K562 (cell line): ENCODE results near the gene SLC30A1. TPM values are rescaled to one million over a fixed set of nuclear protein-coding genes. Genes with fewer than 3 reads are reported as not detected.

ENCODE experiments used
- ETV1 ChIP-seq: fragments of 450-650 bp; conservative IDR thresholded peaks from 2 replicates; pipeline ENCODE4 v1.6.1; 2016; ENCODE audit warnings: missing genetic modification characterization, control low read depth, low read depth, missing compliant biosample characterization
- NR2C1 ChIP-seq, 2 experiments: fragments of 450-650 bp; IDR thresholded peaks; 2 replicates each; pipeline ENCODE4 v1.6.1; 2017; ENCODE audit warnings: mild to moderate bottlenecking in 2 of 2, antibody characterized with exemption in 1 of 2, inconsistent platforms in 1 of 2, missing compliant biosample characterization in 1 of 2, missing genetic modification characterization in 1 of 2
- RBFOX2 ChIP-seq: fragments of 200-400 bp; formaldehyde crosslinking; IDR thresholded peaks from 2 replicates; pipeline ENCODE4 v1.6.1; 2017; ENCODE audit warnings: low read depth, mild to moderate bottlenecking, low read length, moderate library complexity
- SMAD4 ChIP-seq: fragments of 250-450 bp; sonication (Bioruptor Pico); conservative IDR thresholded peaks from 2 replicates; pipeline ENCODE4 v1.8.0; 2021; ENCODE audit warnings: inconsistent platforms, mild to moderate bottlenecking, moderate library complexity
- TOE1 ChIP-seq, 2 experiments: fragments of 450-650 bp in 1 of 2; sonication (generic) in 1 of 2; formaldehyde crosslinking in 1 of 2; IDR thresholded peaks; 2 replicates each; pipeline versions ENCODE4 v1.7.1 to v1.8.0; 2016 to 2022; ENCODE audit warnings: borderline replicate concordance in 2 of 2, mild to moderate bottlenecking in 2 of 2, antibody characterized with exemption in 1 of 2, inconsistent platforms in 1 of 2, low read depth in 1 of 2, missing genetic modification reagents in 1 of 2, moderate library complexity in 1 of 2
- ZNF584 ChIP-seq: fragments of 200-800 bp; sonication (Bioruptor generic); IDR thresholded peaks from 2 replicates; pipeline ENCODE4 v1.6.1; 2016; ENCODE audit warnings: low read depth, mild to moderate bottlenecking, missing genetic modification characterization, missing compliant biosample characterization
- polyA plus RNA-seq, 8 experiments: library from polyadenylated mRNA; depleted of rRNA in 4 of 8; stranded (reverse) in 5 of 8; unstranded in 3 of 8; fragments of >200 nt; fragmentation: Nextera tagmentation in 2 of 8; fragmentation: Illumina TruSeq in 1 of 8; extraction: Ambion mirVana in 2 of 8; extraction: Trizol in 1 of 8; gene quantifications; 2 replicates each; pipeline versions ENCODE4 v1.2.1 to v1.2.3, GENCODE V29; 2011 to 2014; ENCODE audit warnings: inconsistent platforms in 1 of 8, missing spikeins in 1 of 8
- total RNA-seq, 7 experiments: library from RNA; depleted of rRNA in 6 of 7; stranded (reverse); fragments of >200 nt in 6 of 7; fragmentation: Illumina TruSeq in 2 of 7; extraction: Trizol in 2 of 7; gene quantifications; 2 replicates each; pipeline versions ENCODE4 v1.2.1 to v1.2.3, GENCODE V29; 2011 to 2021; ENCODE audit warnings: low replicate concordance in 1 of 7
- TF ChIP-seq, protein P1 (sequence below): fragments of 450-650 bp; IDR thresholded peaks from 2 replicates; pipeline ENCODE4 v1.6.1; 2018; ENCODE audit not compliant: partially characterized antibody
- TF ChIP-seq, protein P2 (sequence below): fragments of 450-650 bp; IDR thresholded peaks from 2 replicates; pipeline ENCODE4 v1.6.1; 2017; ENCODE audit warnings: antibody characterized with exemption, mild to moderate bottlenecking
- TF ChIP-seq, protein P3 (sequence below), 2 experiments: fragments of 250-450 bp in 1 of 2; fragments of 450-650 bp in 1 of 2; sonication (Bioruptor Pico) in 1 of 2; IDR thresholded peaks; 2 replicates each; pipeline versions ENCODE4 v1.6.1 to v1.8.0; 2016 to 2021; ENCODE audit warnings: mild to moderate bottlenecking in 2 of 2, moderate library complexity in 2 of 2, missing compliant biosample characterization in 1 of 2, missing genetic modification characterization in 1 of 2
- TF ChIP-seq, protein P4 (sequence below): fragments of 250-450 bp; sonication (Bioruptor Pico); IDR thresholded peaks from 2 replicates; pipeline ENCODE4 v1.8.0; 2021; ENCODE audit warnings: moderate library complexity, mild to moderate bottlenecking, inconsistent platforms

The SLC30A1 gene
- total and polyA plus RNA-seq, 9 of the 15 experiments (the other 6 are each of a cell fraction or from before 2014, with no cell fraction given): 4.1 to 14.4 (median 6.6) TPM

DNA sequence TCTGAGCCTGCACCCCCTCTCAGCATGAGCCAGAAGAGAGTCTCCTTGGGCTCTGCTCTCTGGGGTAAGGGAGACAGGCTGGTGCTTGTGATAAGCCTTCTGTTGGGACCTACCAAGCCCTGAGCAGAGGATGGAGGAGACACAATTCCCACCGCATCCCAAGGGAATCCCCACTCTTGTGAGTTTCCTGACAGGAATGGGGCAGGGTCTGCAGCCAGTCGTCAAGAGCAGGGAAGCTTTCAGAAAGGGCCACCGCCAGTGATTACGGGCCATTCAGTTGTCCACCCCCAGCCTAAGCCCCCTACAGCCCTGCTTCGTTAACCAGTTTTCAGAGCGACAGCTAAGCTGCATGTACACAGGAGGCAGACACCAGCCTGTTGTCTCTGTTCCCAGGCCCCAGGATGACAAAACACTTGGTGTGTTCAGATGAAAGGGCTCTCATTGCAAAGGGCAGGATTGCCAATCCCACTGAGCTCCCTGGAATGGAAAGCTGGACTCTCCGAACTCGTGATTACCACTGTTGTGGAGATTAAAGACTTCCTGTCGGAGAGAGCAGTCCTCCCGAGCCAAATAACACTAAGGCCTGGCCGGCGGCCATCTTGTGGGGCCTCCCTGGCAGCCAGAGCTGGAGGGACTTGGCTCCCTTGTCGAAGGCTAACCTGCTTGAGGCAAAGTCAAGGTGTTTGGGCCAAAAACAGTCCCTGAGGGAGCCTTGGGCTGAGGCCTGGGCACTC lies 37.4 kb upstream of the SLC30A1 start (continued):
- TF ChIP-seq, protein P1, sequence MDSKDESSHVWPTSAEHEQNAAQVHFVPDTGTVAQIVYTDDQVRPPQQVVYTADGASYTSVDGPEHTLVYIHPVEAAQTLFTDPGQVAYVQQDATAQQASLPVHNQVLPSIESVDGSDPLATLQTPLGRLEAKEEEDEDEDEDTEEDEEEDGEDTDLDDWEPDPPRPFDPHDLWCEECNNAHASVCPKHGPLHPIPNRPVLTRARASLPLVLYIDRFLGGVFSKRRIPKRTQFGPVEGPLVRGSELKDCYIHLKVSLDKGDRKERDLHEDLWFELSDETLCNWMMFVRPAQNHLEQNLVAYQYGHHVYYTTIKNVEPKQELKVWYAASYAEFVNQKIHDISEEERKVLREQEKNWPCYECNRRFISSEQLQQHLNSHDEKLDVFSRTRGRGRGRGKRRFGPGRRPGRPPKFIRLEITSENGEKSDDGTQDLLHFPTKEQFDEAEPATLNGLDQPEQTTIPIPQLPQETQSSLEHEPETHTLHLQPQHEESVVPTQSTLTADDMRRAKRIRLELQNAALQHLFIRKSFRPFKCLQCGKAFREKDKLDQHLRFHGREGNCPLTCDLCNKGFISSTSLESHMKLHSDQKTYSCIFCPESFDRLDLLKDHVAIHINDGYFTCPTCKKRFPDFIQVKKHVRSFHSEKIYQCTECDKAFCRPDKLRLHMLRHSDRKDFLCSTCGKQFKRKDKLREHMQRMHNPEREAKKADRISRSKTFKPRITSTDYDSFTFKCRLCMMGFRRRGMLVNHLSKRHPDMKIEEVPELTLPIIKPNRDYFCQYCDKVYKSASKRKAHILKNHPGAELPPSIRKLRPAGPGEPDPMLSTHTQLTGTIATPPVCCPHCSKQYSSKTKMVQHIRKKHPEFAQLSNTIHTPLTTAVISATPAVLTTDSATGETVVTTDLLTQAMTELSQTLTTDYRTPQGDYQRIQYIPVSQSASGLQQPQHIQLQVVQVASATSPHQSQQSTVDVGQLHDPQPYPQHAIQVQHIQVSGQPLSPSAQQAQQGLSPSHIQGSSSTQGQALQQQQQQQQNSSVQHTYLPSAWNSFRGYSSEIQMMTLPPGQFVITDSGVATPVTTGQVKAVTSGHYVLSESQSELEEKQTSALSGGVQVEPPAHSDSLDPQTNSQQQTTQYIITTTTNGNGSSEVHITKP: peak; percentile 93
- TF ChIP-seq, protein P2, sequence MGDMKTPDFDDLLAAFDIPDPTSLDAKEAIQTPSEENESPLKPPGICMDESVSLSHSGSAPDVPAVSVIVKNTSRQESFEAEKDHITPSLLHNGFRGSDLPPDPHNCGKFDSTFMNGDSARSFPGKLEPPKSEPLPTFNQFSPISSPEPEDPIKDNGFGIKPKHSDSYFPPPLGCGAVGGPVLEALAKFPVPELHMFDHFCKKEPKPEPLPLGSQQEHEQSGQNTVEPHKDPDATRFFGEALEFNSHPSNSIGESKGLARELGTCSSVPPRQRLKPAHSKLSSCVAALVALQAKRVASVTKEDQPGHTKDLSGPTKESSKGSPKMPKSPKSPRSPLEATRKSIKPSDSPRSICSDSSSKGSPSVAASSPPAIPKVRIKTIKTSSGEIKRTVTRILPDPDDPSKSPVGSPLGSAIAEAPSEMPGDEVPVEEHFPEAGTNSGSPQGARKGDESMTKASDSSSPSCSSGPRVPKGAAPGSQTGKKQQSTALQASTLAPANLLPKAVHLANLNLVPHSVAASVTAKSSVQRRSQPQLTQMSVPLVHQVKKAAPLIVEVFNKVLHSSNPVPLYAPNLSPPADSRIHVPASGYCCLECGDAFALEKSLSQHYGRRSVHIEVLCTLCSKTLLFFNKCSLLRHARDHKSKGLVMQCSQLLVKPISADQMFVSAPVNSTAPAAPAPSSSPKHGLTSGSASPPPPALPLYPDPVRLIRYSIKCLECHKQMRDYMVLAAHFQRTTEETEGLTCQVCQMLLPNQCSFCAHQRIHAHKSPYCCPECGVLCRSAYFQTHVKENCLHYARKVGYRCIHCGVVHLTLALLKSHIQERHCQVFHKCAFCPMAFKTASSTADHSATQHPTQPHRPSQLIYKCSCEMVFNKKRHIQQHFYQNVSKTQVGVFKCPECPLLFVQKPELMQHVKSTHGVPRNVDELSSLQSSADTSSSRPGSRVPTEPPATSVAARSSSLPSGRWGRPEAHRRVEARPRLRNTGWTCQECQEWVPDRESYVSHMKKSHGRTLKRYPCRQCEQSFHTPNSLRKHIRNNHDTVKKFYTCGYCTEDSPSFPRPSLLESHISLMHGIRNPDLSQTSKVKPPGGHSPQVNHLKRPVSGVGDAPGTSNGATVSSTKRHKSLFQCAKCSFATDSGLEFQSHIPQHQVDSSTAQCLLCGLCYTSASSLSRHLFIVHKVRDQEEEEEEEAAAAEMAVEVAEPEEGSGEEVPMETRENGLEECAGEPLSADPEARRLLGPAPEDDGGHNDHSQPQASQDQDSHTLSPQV: peak; percentile 90
- 0 out of 2 replicates have a peak, but pooled peaks have one; percentile 50 for TF ChIP-seq ZNF584 (CRISPR knock-in tag)
- TF ChIP-seq SMAD4 (CRISPR knock-in tag): peak; percentile 66; the same call in 1 of the 2 replicates
- TF ChIP-seq, protein P3, sequence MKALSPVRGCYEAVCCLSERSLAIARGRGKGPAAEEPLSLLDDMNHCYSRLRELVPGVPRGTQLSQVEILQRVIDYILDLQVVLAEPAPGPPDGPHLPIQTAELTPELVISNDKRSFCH (CRISPR knock-in tag; IDR thresholded peaks at IDR 0.05): no peak
- TF ChIP-seq, protein P3 (tag; IDR thresholded peaks at IDR 0.05): 0 out of 2 replicates have a peak, but pooled peaks have one; percentile 29
- TF ChIP-seq NR2C1 (IDR thresholded peaks at IDR 0.05): no peak
- peak; percentile 31; the same call in 1 of the 2 replicates for TF ChIP-seq NR2C1 (tag; IDR thresholded peaks at IDR 0.05)
- peak; percentile 42; the same call in 1 of the 2 replicates for TF ChIP-seq ETV1 (tag)
- TF ChIP-seq, protein P4, sequence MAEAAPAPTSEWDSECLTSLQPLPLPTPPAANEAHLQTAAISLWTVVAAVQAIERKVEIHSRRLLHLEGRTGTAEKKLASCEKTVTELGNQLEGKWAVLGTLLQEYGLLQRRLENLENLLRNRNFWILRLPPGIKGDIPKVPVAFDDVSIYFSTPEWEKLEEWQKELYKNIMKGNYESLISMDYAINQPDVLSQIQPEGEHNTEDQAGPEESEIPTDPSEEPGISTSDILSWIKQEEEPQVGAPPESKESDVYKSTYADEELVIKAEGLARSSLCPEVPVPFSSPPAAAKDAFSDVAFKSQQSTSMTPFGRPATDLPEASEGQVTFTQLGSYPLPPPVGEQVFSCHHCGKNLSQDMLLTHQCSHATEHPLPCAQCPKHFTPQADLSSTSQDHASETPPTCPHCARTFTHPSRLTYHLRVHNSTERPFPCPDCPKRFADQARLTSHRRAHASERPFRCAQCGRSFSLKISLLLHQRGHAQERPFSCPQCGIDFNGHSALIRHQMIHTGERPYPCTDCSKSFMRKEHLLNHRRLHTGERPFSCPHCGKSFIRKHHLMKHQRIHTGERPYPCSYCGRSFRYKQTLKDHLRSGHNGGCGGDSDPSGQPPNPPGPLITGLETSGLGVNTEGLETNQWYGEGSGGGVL: no peak
- TF ChIP-seq TOE1 (IDR thresholded peaks at IDR 0.05; ENCODE audit: borderline replicate concordance): no peak
- TF ChIP-seq TOE1 (CRISPR knock-in tag; IDR thresholded peaks at IDR 0.05; ENCODE audit: borderline replicate concordance, low read depth): no peak
- TF ChIP-seq RBFOX2: 0 out of 2 replicates have a peak, but pooled peaks have one; percentile 19
